ENCODE measurements around the gene KCNQ1. TPM values are rescaled to one million over a fixed set of nuclear protein-coding genes. Genes with fewer than 3 reads are reported as not detected.

Gene KCNQ1
- total RNA-seq, 1 experiment from 2014 or later, result 2.5 TPM

- peaks cover 90% of the 10 kb centered on the region for H3K27me3 Mint-ChIP-seq (ENCODE audit: low read depth)
- H3K4me3 Mint-ChIP-seq, result peak overlapping the region; percentile 58
- TF ChIP-seq ZNF416 (CRISPR knock-in tag; IDR thresholded peaks at IDR 0.05), result no peak
- TF ChIP-seq, protein P1, sequence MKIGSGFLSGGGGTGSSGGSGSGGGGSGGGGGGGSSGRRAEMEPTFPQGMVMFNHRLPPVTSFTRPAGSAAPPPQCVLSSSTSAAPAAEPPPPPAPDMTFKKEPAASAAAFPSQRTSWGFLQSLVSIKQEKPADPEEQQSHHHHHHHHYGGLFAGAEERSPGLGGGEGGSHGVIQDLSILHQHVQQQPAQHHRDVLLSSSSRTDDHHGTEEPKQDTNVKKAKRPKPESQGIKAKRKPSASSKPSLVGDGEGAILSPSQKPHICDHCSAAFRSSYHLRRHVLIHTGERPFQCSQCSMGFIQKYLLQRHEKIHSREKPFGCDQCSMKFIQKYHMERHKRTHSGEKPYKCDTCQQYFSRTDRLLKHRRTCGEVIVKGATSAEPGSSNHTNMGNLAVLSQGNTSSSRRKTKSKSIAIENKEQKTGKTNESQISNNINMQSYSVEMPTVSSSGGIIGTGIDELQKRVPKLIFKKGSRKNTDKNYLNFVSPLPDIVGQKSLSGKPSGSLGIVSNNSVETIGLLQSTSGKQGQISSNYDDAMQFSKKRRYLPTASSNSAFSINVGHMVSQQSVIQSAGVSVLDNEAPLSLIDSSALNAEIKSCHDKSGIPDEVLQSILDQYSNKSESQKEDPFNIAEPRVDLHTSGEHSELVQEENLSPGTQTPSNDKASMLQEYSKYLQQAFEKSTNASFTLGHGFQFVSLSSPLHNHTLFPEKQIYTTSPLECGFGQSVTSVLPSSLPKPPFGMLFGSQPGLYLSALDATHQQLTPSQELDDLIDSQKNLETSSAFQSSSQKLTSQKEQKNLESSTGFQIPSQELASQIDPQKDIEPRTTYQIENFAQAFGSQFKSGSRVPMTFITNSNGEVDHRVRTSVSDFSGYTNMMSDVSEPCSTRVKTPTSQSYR (CRISPR knock-in tag; IDR thresholded peaks at IDR 0.05), result no peak
- no peak for TF ChIP-seq RORB (CRISPR knock-in tag; IDR thresholded peaks at IDR 0.05)
- no peak for TF ChIP-seq SOX15 (CRISPR knock-in tag; IDR thresholded peaks at IDR 0.05)
- H3K4me1 Mint-ChIP-seq, result peaks cover 49% of the 10 kb centered on the region
- peaks cover 3% of the 10 kb centered on the region for H3K9me3 Mint-ChIP-seq
- no peak overlapping the region for H3K27ac Mint-ChIP-seq
- ATAC-seq (no peak), DNase-seq (ENCODE audit: low spot score) (no peak)
- H3K36me3 Mint-ChIP-seq, result 0 out of 2 replicates have a peak, but pooled peaks cover 2% of the 10 kb centered on the region
- ChIA-PET POLR2A (no interaction called here), CTCF (interaction anchor here (1.0 to 1.1 kb wide), 3 partner anchors 18 to 24 kb away, joined by 3 to 4 read pairs (median 3); no protein-coding TSS in a partner anchor)
These were observed 423.1 kb downstream of the KCNQ1 start for GRCh38 chr11:2867722-2868505.

GRCh38 chr11:2868506-2869133 lies 423.8 kb downstream of the KCNQ1 start:
- H3K27me3 Mint-ChIP-seq (ENCODE audit: low read depth), result peaks cover 90% of the 10 kb centered on the region
- no peak for ATAC-seq
- no peak for DNase-seq (ENCODE audit: low spot score)
- ChIA-PET POLR2A (no interaction called here), CTCF (interaction anchor here (1.1 kb wide), 2 partner anchors 18 to 23 kb away, joined by 3 read pairs; no protein-coding TSS in a partner anchor)
- peaks cover 44% of the 10 kb centered on the region for H3K4me1 Mint-ChIP-seq
- peak overlapping the region; percentile 58 for H3K4me3 Mint-ChIP-seq
- H3K36me3 Mint-ChIP-seq, result 0 out of 2 replicates have a peak, but pooled peaks cover 2% of the 10 kb centered on the region
- TF ChIP-seq ZBTB21 (CRISPR knock-in tag; IDR thresholded peaks at IDR 0.05; ENCODE audit: borderline replicate concordance) (no peak), ZNF423 (CRISPR knock-in tag; IDR thresholded peaks at IDR 0.05) (peak; percentile 29; the same call in 1 of the 2 replicates)
- no peak overlapping the region for H3K27ac Mint-ChIP-seq
- H3K9me3 Mint-ChIP-seq, result peaks cover 3% of the 10 kb centered on the region

- no peak for DNase-seq (ENCODE audit: low spot score)
- Mint-ChIP-seq H3K4me1 (peaks cover 43% of the 10 kb centered on the region), H3K27me3 (ENCODE audit: low read depth) (peaks cover 89% of the 10 kb centered on the region), H3K9me3 (peaks cover 3% of the 10 kb centered on the region), H3K36me3 (0 out of 2 replicates have a peak, but pooled peaks cover 2% of the 10 kb centered on the region), H3K27ac (no peak overlapping the region), H3K4me3 (peak overlapping the region; percentile 58)
- ChIA-PET POLR2A (no interaction called here), CTCF (interaction anchor here (1.1 kb wide), 3 partner anchors 17 to 24 kb away, joined by 3 to 5 read pairs (median 3); no protein-coding TSS in a partner anchor)
- no peak for TF ChIP-seq ATF3 (CRISPR knock-in tag; conservative IDR thresholded peaks at IDR 0.05)
- no peak for TF ChIP-seq ZNF138 (CRISPR knock-in tag; conservative IDR thresholded peaks at IDR 0.05)
- TF ChIP-seq, protein P2, sequence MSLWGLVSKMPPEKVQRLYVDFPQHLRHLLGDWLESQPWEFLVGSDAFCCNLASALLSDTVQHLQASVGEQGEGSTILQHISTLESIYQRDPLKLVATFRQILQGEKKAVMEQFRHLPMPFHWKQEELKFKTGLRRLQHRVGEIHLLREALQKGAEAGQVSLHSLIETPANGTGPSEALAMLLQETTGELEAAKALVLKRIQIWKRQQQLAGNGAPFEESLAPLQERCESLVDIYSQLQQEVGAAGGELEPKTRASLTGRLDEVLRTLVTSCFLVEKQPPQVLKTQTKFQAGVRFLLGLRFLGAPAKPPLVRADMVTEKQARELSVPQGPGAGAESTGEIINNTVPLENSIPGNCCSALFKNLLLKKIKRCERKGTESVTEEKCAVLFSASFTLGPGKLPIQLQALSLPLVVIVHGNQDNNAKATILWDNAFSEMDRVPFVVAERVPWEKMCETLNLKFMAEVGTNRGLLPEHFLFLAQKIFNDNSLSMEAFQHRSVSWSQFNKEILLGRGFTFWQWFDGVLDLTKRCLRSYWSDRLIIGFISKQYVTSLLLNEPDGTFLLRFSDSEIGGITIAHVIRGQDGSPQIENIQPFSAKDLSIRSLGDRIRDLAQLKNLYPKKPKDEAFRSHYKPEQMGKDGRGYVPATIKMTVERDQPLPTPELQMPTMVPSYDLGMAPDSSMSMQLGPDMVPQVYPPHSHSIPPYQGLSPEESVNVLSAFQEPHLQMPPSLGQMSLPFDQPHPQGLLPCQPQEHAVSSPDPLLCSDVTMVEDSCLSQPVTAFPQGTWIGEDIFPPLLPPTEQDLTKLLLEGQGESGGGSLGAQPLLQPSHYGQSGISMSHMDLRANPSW (CRISPR knock-in tag; conservative IDR thresholded peaks at IDR 0.05; ENCODE audit: low read depth), result no peak
- TF ChIP-seq NR1H2 (CRISPR knock-in tag; IDR thresholded peaks at IDR 0.05), result no peak
- no peak for TF ChIP-seq ZNF219 (CRISPR knock-in tag; IDR thresholded peaks at IDR 0.05; ENCODE audit: borderline replicate concordance)
- no peak for TF ChIP-seq AR (CRISPR knock-in tag; IDR thresholded peaks at IDR 0.05)
- no peak for ATAC-seq
These were observed 424.3 kb downstream of the KCNQ1 start for GRCh38 chr11:2869134-2869526.

Data from WTC11 (cell line).